Gastrocnemius medialis (tissue), 4 donors: ENCODE measurements around the gene GPX3.

ENCODE experiments used
- CTCF ChIP-seq, 5 experiments: fragments of 450-650 bp in 3 of 5; fragments of 200-600 bp in 2 of 5; sonication (generic) in 2 of 5; IDR thresholded peaks in 4 of 5; conservative IDR thresholded peaks in 1 of 5; 1 replicate in 4 of 5; 2 replicates in 1 of 5; pipeline ENCODE4 v1.5.1; 2016 to 2019; ENCODE audit warnings: antibody characterized with exemption in 5 of 5, mild to moderate bottlenecking in 3 of 5, moderate library complexity in 3 of 5
- POLR2A ChIP-seq, 2 donors: fragments of 450-650 bp; IDR thresholded peaks; one replicate each; pipeline ENCODE4 v1.6.1; 2017; ENCODE audit warnings: antibody characterized with exemption in 2 of 2, mild to moderate bottlenecking in 2 of 2, moderate library complexity in 2 of 2

- TF ChIP-seq CTCF (IDR thresholded peaks at IDR 0.05 in 4 of 5, conservative IDR thresholded peaks at IDR 0.05 in 1 of 5) (no peak), POLR2A (IDR thresholded peaks at IDR 0.05) (no peak)
These were observed 32.6 kb upstream of the GPX3 start for GRCh38 chr5:150987746-150988145.
